CD4-positive, alpha-beta T cell treated with Interleukin-10 for 1 hour (primary cell): ENCODE measurements around the gene ADAMTS2.

ENCODE experiments used
- DNase-seq: peaks from one replicate; pipeline ENCODE4 v3.0.0-alpha.2; 2020

ADAMTS2 gene

GRCh38 chr5:179207920-179208705 is 137.1 kb downstream of the ADAMTS2 start:
- DNase-seq = no peak

- DNase-seq = no peak
Measured at GRCh38 chr5:179207470-179207869, 137.8 kb downstream of the ADAMTS2 start.

- DNase-seq = no peak
Measured at GRCh38 chr5:179206366-179206765, 138.9 kb downstream of the ADAMTS2 start.

- DNase-seq = no peak
Measured at GRCh38 chr5:179205277-179205676, 140.0 kb downstream of the ADAMTS2 start.

GRCh38 chr5:179204572-179204971 is 140.7 kb downstream of the ADAMTS2 start:
- DNase-seq = no peak

- DNase-seq = no peak
Measured at GRCh38 chr5:179203248-179203647, 142.0 kb downstream of the ADAMTS2 start.

- no peak for DNase-seq
Measured at GRCh38 chr5:179201986-179202385, 143.3 kb downstream of the ADAMTS2 start.

- DNase-seq = no peak
Measured at GRCh38 chr5:179199246-179199645, 146.0 kb downstream of the ADAMTS2 start.

- DNase-seq = no peak
Measured at GRCh38 chr5:179198825-179199224, 146.4 kb downstream of the ADAMTS2 start.

- no peak for DNase-seq
Measured at GRCh38 chr5:179196405-179197079, 148.7 kb downstream of the ADAMTS2 start.

- DNase-seq = no peak
Measured at GRCh38 chr5:179195561-179196404, 149.5 kb downstream of the ADAMTS2 start.

- DNase-seq = no peak
Measured at GRCh38 chr5:179194941-179195381, 150.3 kb downstream of the ADAMTS2 start.

GRCh38 chr5:179194201-179194910 is 150.9 kb downstream of the ADAMTS2 start:
- DNase-seq = no peak

- no peak for DNase-seq
Measured at GRCh38 chr5:179193746-179194145, 151.5 kb downstream of the ADAMTS2 start.

- no peak for DNase-seq
Measured at GRCh38 chr5:179192891-179193470, 152.3 kb downstream of the ADAMTS2 start.

GRCh38 chr5:179192185-179192890 is 152.9 kb downstream of the ADAMTS2 start:
- no peak for DNase-seq

- DNase-seq = no peak
Measured at GRCh38 chr5:179191506-179192184, 153.6 kb downstream of the ADAMTS2 start.

- no peak for DNase-seq
Measured at GRCh38 chr5:179190851-179191505, 154.3 kb downstream of the ADAMTS2 start.

GRCh38 chr5:179188636-179189035 is 156.6 kb downstream of the ADAMTS2 start:
- no peak for DNase-seq
